ENCODE results near the gene LRTM2. TPM values are rescaled to one million over a fixed set of nuclear protein-coding genes. Genes with fewer than 3 reads are reported as not detected.
A peak's percentile ranks its signal among the peaks of the same experiment; 100 is the strongest.

Gene LRTM2
- polyA plus RNA-seq, 1 donor (not counting 4 experiments of a cell fraction or from before 2014, with no cell fraction given), result not detected

- H3K36me3 ChIP-seq (ENCODE audit: control insufficient read depth in 2 of 2, extremely low read depth in 1 of 2, insufficient read depth in 2 of 2, low read length in 2 of 2), result no peaks in the 10 kb centered on the region
- no peak for DNase-seq (ENCODE audit: low read depth, low spot score)
- H3K4me1 ChIP-seq (ENCODE audit: control insufficient read depth, extremely low read depth, insufficient read depth, low read length), result peaks cover 8% of the 10 kb centered on the region
- H3K9me1 ChIP-seq (ENCODE audit: control insufficient read depth, extremely low read depth, insufficient read depth, low read length), result no peaks in the 10 kb centered on the region
- no peak overlapping the region for H3K27ac ChIP-seq (ENCODE audit: control insufficient read depth, insufficient read depth, low read length)
- no peak overlapping the region for H3K9ac ChIP-seq (ENCODE audit: control insufficient read depth, extremely low read depth, insufficient read depth, low read length)
- H3K4me3 ChIP-seq (ENCODE audit: control insufficient read depth in 2 of 3, extremely low read depth in 1 of 3, insufficient read depth in 2 of 3, low read depth in 1 of 3, low read length in 3 of 3), result no peak overlapping the region
- H2AFZ ChIP-seq (ENCODE audit: control insufficient read depth, low read length), result no peak overlapping the region
- H3K27me3 ChIP-seq (ENCODE audit: control insufficient read depth, extremely low read depth, insufficient read depth, low read length), result no peaks in the 10 kb centered on the region
- dilution Hi-C loops (cut with MboI; ENCODE audit: extremely low pct_ligation_motif_present, low sequenced_read_pairs), result no loop called here
- H3K9me3 ChIP-seq (ENCODE audit: control insufficient read depth, low read depth, low read length), result no peaks in the 10 kb centered on the region
- H3K79me2 ChIP-seq (ENCODE audit: control insufficient read depth, insufficient read depth, low read length), result no peaks in the 10 kb centered on the region
- FAIRE-seq, result no peak
- no peaks in the 10 kb centered on the region for H4K20me1 ChIP-seq (ENCODE audit: control insufficient read depth, extremely low read depth, insufficient read depth, low read length)
- peak in 1 of 3 experiments; percentile 71 for TF ChIP-seq CTCF (optimal IDR thresholded peaks at IDR 0.05 in 1 of 3, IDR thresholded peaks at IDR 0.05 in 1 of 3, conservative IDR thresholded peaks at IDR 0.05 in 1 of 3; ENCODE audit: extremely low read depth in 1 of 3, insufficient read depth in 2 of 3, low read length in 3 of 3)
- TF ChIP-seq EZH2 (IDR thresholded peaks at IDR 0.05; ENCODE audit: low read length), result no peak
- H3K4me2 ChIP-seq (ENCODE audit: control insufficient read depth, extremely low read depth, insufficient read depth, low read depth, low read length), result no peak overlapping the region
Measured at GRCh38 chr12:1800401-1801302, 19.7 kb upstream of the LRTM2 start.

GRCh38 chr12:1801303-1801975, 18.9 kb upstream of the LRTM2 start:
- no peak for TF ChIP-seq EZH2 (IDR thresholded peaks at IDR 0.05; ENCODE audit: low read length)
- H3K9ac ChIP-seq (ENCODE audit: control insufficient read depth, extremely low read depth, insufficient read depth, low read length), result no peak overlapping the region
- no peaks in the 10 kb centered on the region for H3K9me1 ChIP-seq (ENCODE audit: control insufficient read depth, extremely low read depth, insufficient read depth, low read length)
- H3K4me3 ChIP-seq (ENCODE audit: control insufficient read depth in 2 of 3, extremely low read depth in 1 of 3, insufficient read depth in 2 of 3, low read depth in 1 of 3, low read length in 3 of 3), result no peak overlapping the region
- no peak overlapping the region for H3K4me2 ChIP-seq (ENCODE audit: control insufficient read depth, extremely low read depth, insufficient read depth, low read depth, low read length)
- DNase-seq (ENCODE audit: low read depth, low spot score) (no peak), FAIRE-seq (no peak)
- H4K20me1 ChIP-seq (ENCODE audit: control insufficient read depth, extremely low read depth, insufficient read depth, low read length), result no peaks in the 10 kb centered on the region
- H3K9me3 ChIP-seq (ENCODE audit: control insufficient read depth, low read depth, low read length), result no peaks in the 10 kb centered on the region
- peaks cover 4% of the 10 kb centered on the region for H3K4me1 ChIP-seq (ENCODE audit: control insufficient read depth, extremely low read depth, insufficient read depth, low read length)
- dilution Hi-C loops (cut with MboI; ENCODE audit: extremely low pct_ligation_motif_present, low sequenced_read_pairs), result no loop called here
- no peak overlapping the region for H2AFZ ChIP-seq (ENCODE audit: control insufficient read depth, low read length)
- no peak overlapping the region for H3K27ac ChIP-seq (ENCODE audit: control insufficient read depth, insufficient read depth, low read length)
- no peaks in the 10 kb centered on the region for H3K36me3 ChIP-seq (ENCODE audit: control insufficient read depth in 2 of 2, extremely low read depth in 1 of 2, insufficient read depth in 2 of 2, low read length in 2 of 2)
- no peaks in the 10 kb centered on the region for H3K27me3 ChIP-seq (ENCODE audit: control insufficient read depth, extremely low read depth, insufficient read depth, low read length)
- H3K79me2 ChIP-seq (ENCODE audit: control insufficient read depth, insufficient read depth, low read length), result no peaks in the 10 kb centered on the region
